Prostate gland (tissue), 2 donors: ENCODE measurements around the gene RALGPS2. TPM values are rescaled to one million over a fixed set of nuclear protein-coding genes. Genes with fewer than 3 reads are reported as not detected.

Experiments
- DNase-seq: peaks from one replicate; pipeline ENCODE4 v3.0.0-alpha.2; 2019; ENCODE audit warnings: low spot score
- H3K27ac ChIP-seq, 2 donors: fragments of 200-600 bp; sonication (generic); 2 replicates each; pipeline ENCODE4 v1.5.1; 2017 to 2019
- H3K27me3 ChIP-seq: fragments of 200-600 bp; sonication (generic); replicated peaks from 2 replicates; pipeline ENCODE4 v1.5.1; 2019; ENCODE audit not compliant: insufficient read depth
- H3K36me3 ChIP-seq, 2 donors: fragments of 200-600 bp; sonication (generic); 1 replicate in 1 of 2; 2 replicates in 1 of 2; pipeline versions ENCODE4 v1.5.1 to v1.8.1; 2017 to 2019
- H3K4me1 ChIP-seq: fragments of 200-600 bp; sonication (generic); replicated peaks from 2 replicates; pipeline ENCODE4 v1.5.1; 2019
- H3K4me3 ChIP-seq, 2 donors: fragments of 200-600 bp; sonication (generic); 2 replicates each; pipeline ENCODE4 v1.5.1; 2017 to 2019
- H3K9me3 ChIP-seq: fragments of 200-600 bp; sonication (generic); 2 replicates; pipeline ENCODE4 v1.5.1; 2017
- CTCF ChIP-seq, 4 experiments: fragments of 200-600 bp in 2 of 4; fragments of 450-650 bp in 2 of 4; sonication (generic) in 2 of 4; IDR thresholded peaks; 1 replicate in 3 of 4; 2 replicates in 1 of 4; pipeline ENCODE4 v1.5.1; 2016 to 2019; ENCODE audit warnings: antibody characterized with exemption in 4 of 4, mild to moderate bottlenecking in 2 of 4, moderate library complexity in 2 of 4
- POLR2A ChIP-seq: fragments of 450-650 bp; IDR thresholded peaks from one replicate; pipeline ENCODE4 v1.6.1; 2016; ENCODE audit warnings: antibody characterized with exemption, mild to moderate bottlenecking
- POLR2AphosphoS5 ChIP-seq: sonication (generic); formaldehyde crosslinking; IDR thresholded peaks from one replicate; pipeline ENCODE4 v1.6.1; 2017; ENCODE audit warnings: antibody characterized with exemption
- WGBS: methylation state at CpG from one replicate; pipeline ENCODE4 v1.1.5; 2018; 5-methylcytosine and 5-hydroxymethylcytosine counted together
- intact Hi-C: fragments of 100-400 bp; cut with DNase I; formaldehyde crosslinking; loops from one replicate; pipeline ENCODE4 v1.14.2; 2022
- total RNA-seq, 2 donors: library from RNA; depleted of rRNA; stranded (reverse); fragments of >200 nt; gene quantifications; one replicate each; pipeline ENCODE4 v1.1.0, GENCODE V29; 2016

RALGPS2 gene
- total RNA-seq, 2 donors from 2014 or later, result 25.6 to 26.2 TPM

GRCh38 chr1:178912597-178912996, 187.6 kb downstream of the RALGPS2 start:
- Histone ChIP-seq H3K9me3 (no peaks in the 10 kb centered on the region), H3K27me3 (no peaks in the 10 kb centered on the region), H3K4me1 (no peaks in the 10 kb centered on the region), H3K4me3 (no peak overlapping the region), H3K36me3 (no peaks in the 10 kb centered on the region), H3K27ac (no peak overlapping the region)
- 99% methylated on average over 2 of the region's 2 CpGs for WGBS
- DNase-seq, result no peak
- no peak for TF ChIP-seq POLR2A
- no peak for TF ChIP-seq CTCF (IDR thresholded peaks at IDR 0.05)
- TF ChIP-seq POLR2AphosphoS5, result no peak
- intact Hi-C loops, result no loop called here

- WGBS, result 76% methylated on average over 5 of the region's 5 CpGs
Observed at GRCh38 chr1:178916448-178917174, 191.6 kb downstream of the RALGPS2 start.

GRCh38 chr1:178918308-178918707, 193.3 kb downstream of the RALGPS2 start:
- H3K4me1 ChIP-seq, result no peaks in the 10 kb centered on the region
- H3K27ac ChIP-seq, result no peak overlapping the region
- 85% methylated on average over 6 of the region's 6 CpGs for WGBS
- no peaks in the 10 kb centered on the region for H3K9me3 ChIP-seq
- H3K36me3 ChIP-seq, result no peaks in the 10 kb centered on the region
- intact Hi-C loops, result no loop called here
- no peak overlapping the region for H3K4me3 ChIP-seq
- TF ChIP-seq POLR2A (no peak), POLR2AphosphoS5 (no peak)
- H3K27me3 ChIP-seq, result no peaks in the 10 kb centered on the region
- no peak for DNase-seq

More at GRCh38 chr1:178916448-178917174, 191.6 kb downstream of the RALGPS2 start:
- no peaks in the 10 kb centered on the region for H3K9me3 ChIP-seq
- no peak overlapping the region for H3K4me3 ChIP-seq
- H3K36me3 ChIP-seq, result no peaks in the 10 kb centered on the region
- H3K27ac ChIP-seq, result no peak overlapping the region
- H3K27me3 ChIP-seq, result no peaks in the 10 kb centered on the region
- intact Hi-C loops, result no loop called here
- H3K4me1 ChIP-seq, result no peaks in the 10 kb centered on the region
- TF ChIP-seq POLR2A (no peak), CTCF (IDR thresholded peaks at IDR 0.05) (no peak), POLR2AphosphoS5 (no peak)
- no peak for DNase-seq

- TF ChIP-seq POLR2AphosphoS5, result no peak
- no peak for TF ChIP-seq POLR2A
- no peak for TF ChIP-seq CTCF (IDR thresholded peaks at IDR 0.05)
- Histone ChIP-seq H3K27me3 (no peaks in the 10 kb centered on the region), H3K27ac (no peak overlapping the region), H3K9me3 (no peaks in the 10 kb centered on the region), H3K4me3 (no peak overlapping the region), H3K4me1 (no peaks in the 10 kb centered on the region), H3K36me3 (no peaks in the 10 kb centered on the region)
- WGBS, result 78% methylated on average over 2 of the region's 2 CpGs
- no peak for DNase-seq
- intact Hi-C loops, result no loop called here
Observed at GRCh38 chr1:178918955-178919354, 193.9 kb downstream of the RALGPS2 start.

- Histone ChIP-seq H3K4me1 (no peaks in the 10 kb centered on the region), H3K4me3 (no peak overlapping the region), H3K9me3 (no peaks in the 10 kb centered on the region), H3K36me3 (no peaks in the 10 kb centered on the region), H3K27me3 (no peaks in the 10 kb centered on the region), H3K27ac (no peak overlapping the region)
- TF ChIP-seq CTCF (IDR thresholded peaks at IDR 0.05), result no peak
- no peak for TF ChIP-seq POLR2A
- no peak for TF ChIP-seq POLR2AphosphoS5
- no peak for DNase-seq
- intact Hi-C loops, result no loop called here
- 81% methylated on average over 2 of the region's 2 CpGs for WGBS
Observed at GRCh38 chr1:178919581-178919980, 194.5 kb downstream of the RALGPS2 start.
